TTC549 (cell line): ENCODE measurements around the gene BRCA2.

Source experiments
- FAIRE-seq: peaks from 2 replicates; lab custom pipeline; 2012; peaks lifted over from hg19 to GRCh38; lab: Jason Lieb, UNC

The BRCA2 gene

GRCh38 chr13:32384702-32385101, 69.4 kb downstream of the BRCA2 start:
- no peak for FAIRE-seq

GRCh38 chr13:32385410-32385809, 70.1 kb downstream of the BRCA2 start:
- FAIRE-seq = no peak

GRCh38 chr13:32390048-32390447, 74.7 kb downstream of the BRCA2 start:
- no peak for FAIRE-seq

GRCh38 chr13:32390484-32390883, 75.2 kb downstream of the BRCA2 start:
- FAIRE-seq = no peak

GRCh38 chr13:32391101-32391619, 75.9 kb downstream of the BRCA2 start:
- no peak for FAIRE-seq

- no peak for FAIRE-seq
Observed at GRCh38 chr13:32403108-32403507, 87.8 kb downstream of the BRCA2 start.

- FAIRE-seq = no peak
Observed at GRCh38 chr13:32407854-32408253, 92.5 kb downstream of the BRCA2 start.

- no peak for FAIRE-seq
Observed at GRCh38 chr13:32408296-32409000, 93.1 kb downstream of the BRCA2 start.

- FAIRE-seq = no peak
Observed at GRCh38 chr13:32409001-32409313, 93.6 kb downstream of the BRCA2 start.

- no peak for FAIRE-seq
Observed at GRCh38 chr13:32409561-32410421, 94.5 kb downstream of the BRCA2 start.

GRCh38 chr13:32413284-32413683, 98.0 kb downstream of the BRCA2 start:
- FAIRE-seq = no peak

- no peak for FAIRE-seq
Observed at GRCh38 chr13:32414580-32414979, 99.3 kb downstream of the BRCA2 start.

GRCh38 chr13:32415019-32415418, 99.7 kb downstream of the BRCA2 start:
- FAIRE-seq = no peak

GRCh38 chr13:32417995-32418394, 102.7 kb downstream of the BRCA2 start:
- no peak for FAIRE-seq

GRCh38 chr13:32419862-32420261, 104.6 kb downstream of the BRCA2 start:
- FAIRE-seq = no peak

- no peak for FAIRE-seq
Observed at GRCh38 chr13:32423592-32423991, 108.3 kb downstream of the BRCA2 start.

GRCh38 chr13:32425158-32425557, 109.8 kb downstream of the BRCA2 start:
- no peak for FAIRE-seq

- FAIRE-seq = no peak
Observed at GRCh38 chr13:32426191-32426989, 111.1 kb downstream of the BRCA2 start.

GRCh38 chr13:32426990-32427851, 111.9 kb downstream of the BRCA2 start:
- FAIRE-seq = no peak

GRCh38 chr13:32427852-32428580, 112.7 kb downstream of the BRCA2 start, which contains the start of gene N4BP2L1:
N4BP2L1 (minus strand) TSS chr13:32428130; CDS start chr13:32428082, 48 bp downstream.
- FAIRE-seq = no peak
